H7 (cell line): Measurements from ENCODE around the gene PDIK1L. TPM values are rescaled to one million over a fixed set of nuclear protein-coding genes. Genes with fewer than 3 reads are reported as not detected.

Source experiments
- DNase-seq: peaks from one replicate; pipeline ENCODE4 v3.0.0; 2012
- H3K27me3 ChIP-seq: 2 replicates; pipeline ENCODE4 v1.6.0; 2011; ENCODE audit warnings: mild to moderate bottlenecking, low read length; ENCODE audit not compliant: control insufficient read depth, insufficient read depth
- H3K36me3 ChIP-seq: replicated peaks from 2 replicates; pipeline ENCODE4 v1.5.1; 2011; ENCODE audit warnings: low read length; ENCODE audit not compliant: control insufficient read depth, insufficient read depth
- H3K4me3 ChIP-seq: 2 replicates; pipeline ENCODE4 v1.5.1; 2011; ENCODE audit warnings: low read depth, mild to moderate bottlenecking, control low read depth, low read length, moderate library complexity; ENCODE audit not compliant: insufficient read depth
- total RNA-seq: library from RNA; depleted of rRNA; stranded (reverse); fragments of >200 nt; shearing (Covaris generic); gene quantifications from 2 replicates; pipeline ENCODE4 v1.2.3, GENCODE V29; 2014

The PDIK1L gene
- total RNA-seq, 1 experiment from 2014 or later: 6.0 TPM

DNA sequence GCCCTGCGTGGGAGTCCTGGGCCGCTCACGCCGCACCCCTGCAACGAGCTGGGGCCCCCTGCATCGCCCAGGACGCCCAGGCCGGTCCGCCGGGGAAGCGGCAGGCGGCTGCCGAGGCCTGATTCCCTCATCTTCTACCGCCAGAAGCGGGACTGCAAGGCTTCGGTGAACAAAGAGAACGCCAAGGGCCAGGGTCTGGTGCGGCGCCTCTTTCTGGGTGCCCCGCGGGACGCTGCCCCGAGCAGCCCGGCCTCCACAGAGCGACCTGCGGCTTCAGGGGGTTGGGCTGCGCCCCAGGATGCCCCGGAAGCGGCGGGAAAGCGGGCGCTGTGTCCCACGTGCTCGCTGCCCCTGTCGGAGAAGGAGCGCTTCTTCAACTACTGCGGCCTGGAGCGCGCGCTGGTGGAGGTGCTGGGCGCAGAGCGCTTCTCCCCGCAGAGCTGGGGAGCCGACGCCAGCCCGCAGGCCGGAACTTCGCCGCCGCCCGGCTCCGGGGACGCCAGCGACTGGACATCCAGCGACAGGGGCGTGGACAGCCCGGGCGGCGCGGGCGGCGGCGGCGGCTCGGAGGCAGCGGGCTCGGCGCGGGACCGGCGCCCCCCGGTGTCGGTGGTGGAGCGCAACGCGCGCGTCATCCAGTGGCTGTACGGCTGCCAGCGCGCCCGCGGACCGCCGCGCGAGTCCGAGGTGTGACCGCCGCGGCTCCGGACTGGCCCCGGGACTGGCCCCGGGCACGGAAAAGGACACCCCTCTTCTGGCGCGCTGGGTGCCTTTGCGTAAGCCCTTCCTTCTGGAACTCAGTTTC lies 50.0 kb downstream of the PDIK1L start:
- peak; percentile 87 for DNase-seq
- no peaks in the 10 kb centered on the region for H3K36me3 ChIP-seq
- H3K27me3 ChIP-seq: peaks cover 56% of the 10 kb centered on the region
- peak overlapping the region; percentile 48 for H3K4me3 ChIP-seq

DNA sequence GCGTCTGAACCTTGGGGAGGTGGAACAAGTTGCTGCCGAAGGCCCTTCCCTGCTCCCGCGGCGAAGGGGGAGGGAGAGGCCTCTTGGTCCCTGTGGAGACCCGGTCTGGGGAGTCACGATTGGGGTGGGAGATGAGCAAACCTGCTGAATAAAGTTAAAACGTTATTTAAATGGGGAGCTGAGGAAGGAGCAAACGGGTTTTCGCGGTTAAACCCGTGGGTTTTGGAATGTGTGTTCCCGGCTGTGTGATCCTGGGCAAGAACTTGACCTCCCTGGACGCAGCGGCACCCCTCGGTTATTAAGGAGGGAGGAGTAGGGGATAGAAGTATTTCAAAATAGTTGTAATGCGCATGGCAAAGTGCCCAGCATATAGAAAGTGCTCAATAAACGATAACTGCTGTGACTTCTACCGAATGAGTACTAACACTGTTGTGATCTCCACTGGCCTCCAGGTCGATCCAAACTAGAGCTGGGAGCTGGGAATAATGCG lies 50.6 kb downstream of the PDIK1L start:
- DNase-seq: peak; percentile 58
- H3K36me3 ChIP-seq: no peaks in the 10 kb centered on the region
- peak overlapping the region; percentile 48 for H3K4me3 ChIP-seq
- H3K27me3 ChIP-seq: peaks cover 55% of the 10 kb centered on the region

DNA sequence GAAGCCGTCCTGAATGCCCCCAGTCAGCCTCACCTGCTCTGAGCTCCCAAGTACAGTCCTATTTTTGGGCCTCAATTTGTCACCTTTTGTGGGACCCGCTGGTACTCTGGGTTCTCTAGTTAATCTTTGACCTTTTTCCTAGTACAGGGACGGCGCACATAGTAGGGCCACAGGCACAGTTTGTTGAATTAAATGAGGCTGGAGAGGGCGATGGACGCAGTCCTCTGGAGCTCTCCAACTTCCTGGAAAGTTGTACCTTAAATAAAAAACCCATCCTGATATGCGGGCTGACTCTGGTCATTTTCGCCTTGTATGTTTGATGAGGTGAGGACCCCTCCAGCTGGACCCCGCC lies 52.0 kb downstream of the PDIK1L start:
- DNase-seq: no peak
- Histone ChIP-seq H3K36me3 (no peaks in the 10 kb centered on the region), H3K27me3 (peaks cover 55% of the 10 kb centered on the region), H3K4me3 (peak overlapping the region; percentile 35)

DNA sequence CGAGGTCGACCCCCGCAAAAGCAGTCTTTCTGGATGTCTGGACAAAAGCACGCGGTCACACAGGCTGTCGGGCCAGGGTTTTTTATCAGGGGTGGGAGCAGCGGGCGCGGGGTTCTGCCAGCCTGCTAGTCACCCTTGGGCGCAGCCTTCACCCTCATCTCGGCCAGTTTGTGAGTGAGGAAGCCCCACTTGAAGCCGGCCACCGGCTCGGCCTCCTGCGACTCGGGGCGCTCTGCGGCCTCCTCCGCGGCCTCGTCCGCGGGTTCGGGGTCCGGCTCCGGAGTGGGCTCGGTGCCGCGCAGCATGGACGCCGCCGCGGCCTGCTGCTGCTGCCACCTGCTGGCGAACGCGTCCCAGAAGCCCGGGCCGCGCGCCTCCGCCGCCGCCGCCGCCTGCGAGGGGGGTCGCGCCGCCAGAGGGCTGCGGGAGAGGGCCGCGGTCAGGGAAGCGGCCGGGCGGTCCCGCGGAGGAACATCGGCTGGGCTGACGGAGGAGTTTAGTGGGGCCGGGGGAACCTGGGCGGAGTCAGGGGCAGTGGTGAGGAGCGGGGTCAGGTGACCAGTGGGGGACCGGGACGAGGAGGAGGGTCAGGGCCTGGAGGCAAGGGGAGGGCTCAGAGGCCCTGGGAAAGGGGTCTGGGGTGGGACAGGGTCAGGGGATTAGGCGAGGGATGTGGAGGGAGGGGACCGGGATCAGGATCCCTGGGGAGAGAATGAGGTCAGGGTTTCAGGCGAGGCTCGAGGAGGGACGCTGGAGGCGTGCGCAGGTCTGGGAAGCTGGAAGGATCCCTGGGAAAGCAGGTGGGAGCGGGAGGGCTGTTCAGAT lies 52.6 kb downstream of the PDIK1L start:
- peak; percentile 93 for DNase-seq
- Histone ChIP-seq H3K4me3 (peak overlapping the region; percentile 35), H3K27me3 (peaks cover 54% of the 10 kb centered on the region), H3K36me3 (no peaks in the 10 kb centered on the region)

- peak; percentile 59 for DNase-seq
- Histone ChIP-seq H3K36me3 (no peaks in the 10 kb centered on the region), H3K27me3 (peaks cover 49% of the 10 kb centered on the region), H3K4me3 (peak overlapping the region; percentile 35)
Measured at GRCh38 chr1:26164861-26165842, 53.5 kb downstream of the PDIK1L start.

- Histone ChIP-seq H3K4me3 (no peak overlapping the region), H3K27me3 (peaks cover 32% of the 10 kb centered on the region), H3K36me3 (peaks cover 4% of the 10 kb centered on the region)
- DNase-seq: no peak
Measured at GRCh38 chr1:26166719-26167281, 55.2 kb downstream of the PDIK1L start.

DNA sequence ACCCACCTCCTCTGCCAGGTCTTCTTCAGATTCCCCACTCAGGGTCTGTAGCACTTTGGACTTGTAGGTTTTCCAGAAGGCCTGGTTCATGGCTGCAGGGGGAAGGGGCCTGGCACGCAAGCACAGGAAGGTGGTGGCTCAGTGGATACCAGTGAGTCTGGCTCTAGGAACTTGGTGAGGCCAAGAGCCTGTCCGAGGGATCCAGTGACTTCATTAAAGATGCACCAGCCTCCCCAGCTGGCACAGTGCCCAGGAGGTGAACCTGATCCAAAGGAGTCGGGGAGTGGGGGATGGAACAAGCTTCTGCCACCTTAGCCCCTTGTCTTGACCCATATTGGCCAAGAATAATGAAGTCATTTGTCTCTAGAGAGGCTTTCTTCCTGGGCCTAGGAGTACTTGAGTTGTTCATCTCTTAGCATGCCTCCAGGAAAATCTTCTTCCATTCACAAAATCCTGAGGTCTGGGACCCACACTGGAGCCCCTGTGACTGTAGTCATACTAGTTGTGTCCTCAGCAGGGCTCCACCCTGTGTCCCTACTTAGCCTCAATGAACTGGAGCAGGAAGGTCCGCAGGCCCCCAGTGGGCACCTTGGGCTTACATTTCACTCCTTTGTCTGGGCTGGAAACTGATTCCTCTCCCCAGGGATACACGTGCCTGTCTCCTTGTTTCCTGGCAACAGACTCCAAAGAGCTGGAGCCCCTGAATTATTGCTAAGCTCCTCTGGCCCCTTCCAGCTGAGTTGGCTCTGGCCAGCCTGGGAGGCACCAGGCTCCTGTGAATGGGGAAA lies 57.0 kb downstream of the PDIK1L start, which contains the start of gene C1orf232:
Gene C1orf232 (minus strand): TSS at position 554 of the 788 bp plus-strand sequence. CDS start 464 bp downstream, at position 90.
- peaks cover 16% of the 10 kb centered on the region for H3K27me3 ChIP-seq
- H3K36me3 ChIP-seq: peaks cover 4% of the 10 kb centered on the region
- DNase-seq: peak; percentile 43
- peak within 1 kb of the TSS; percentile 97 for H3K4me3 ChIP-seq

GRCh38 chr1:26169198-26169554 lies 57.6 kb downstream of the PDIK1L start:
- peaks cover 4% of the 10 kb centered on the region for H3K36me3 ChIP-seq
- no peak for DNase-seq
- H3K27me3 ChIP-seq: peaks cover 11% of the 10 kb centered on the region
- H3K4me3 ChIP-seq: no peak overlapping the region

DNA sequence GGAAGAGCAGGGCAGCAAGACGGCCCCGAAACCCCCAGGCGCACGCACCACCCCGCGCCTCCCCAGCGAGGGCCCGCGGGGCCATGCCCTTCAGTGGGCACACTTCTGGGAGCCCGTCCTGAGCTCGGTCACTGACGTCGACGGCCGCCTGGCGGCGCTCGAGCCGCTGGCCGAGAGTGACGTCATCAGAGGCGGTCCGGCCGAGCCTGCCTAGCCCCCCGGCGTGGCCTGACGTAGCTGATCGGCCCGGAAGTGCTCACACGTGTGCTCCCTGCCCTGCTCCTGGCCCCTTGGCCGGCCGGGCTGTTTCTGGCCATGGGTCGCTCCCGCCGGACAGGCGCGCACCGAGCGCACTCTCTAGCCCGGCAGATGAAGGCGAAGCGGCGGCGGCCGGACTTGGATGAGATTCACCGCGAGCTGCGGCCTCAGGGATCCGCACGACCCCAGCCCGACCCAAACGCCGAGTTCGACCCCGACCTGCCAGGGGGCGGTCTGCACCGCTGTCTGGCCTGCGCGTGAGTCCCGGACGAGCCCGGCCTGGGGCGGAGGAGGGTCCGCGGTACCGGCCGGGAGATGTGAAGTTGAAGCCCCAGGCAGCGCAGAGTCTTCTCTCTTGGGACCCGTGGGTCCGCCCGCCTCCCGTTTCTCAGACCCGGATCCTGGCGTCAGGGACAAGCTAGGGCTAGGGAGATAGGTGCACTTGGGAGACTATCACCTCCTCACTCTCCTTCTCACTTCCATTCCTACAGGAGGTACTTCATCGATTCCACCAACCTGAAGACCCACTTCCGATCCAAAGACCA lies 58.2 kb downstream of the PDIK1L start, which contains the start of gene ZNF593:
Gene ZNF593 (plus strand): TSS at position 240 of the 803 bp plus-strand sequence. CDS start 76 bp downstream, at position 316.
- Histone ChIP-seq H3K27me3 (peaks cover 11% of the 10 kb centered on the region), H3K4me3 (peak within 1 kb of the TSS; percentile 97), H3K36me3 (peaks cover 4% of the 10 kb centered on the region)
- DNase-seq: peak; percentile 99

- Histone ChIP-seq H3K4me3 (peak overlapping the region; percentile 97), H3K27me3 (peaks cover 7% of the 10 kb centered on the region; the same call in 1 of the 2 replicates), H3K36me3 (peaks cover 4% of the 10 kb centered on the region)
- no peak for DNase-seq
Measured at GRCh38 chr1:26170472-26170821, 58.8 kb downstream of the PDIK1L start.

DNA sequence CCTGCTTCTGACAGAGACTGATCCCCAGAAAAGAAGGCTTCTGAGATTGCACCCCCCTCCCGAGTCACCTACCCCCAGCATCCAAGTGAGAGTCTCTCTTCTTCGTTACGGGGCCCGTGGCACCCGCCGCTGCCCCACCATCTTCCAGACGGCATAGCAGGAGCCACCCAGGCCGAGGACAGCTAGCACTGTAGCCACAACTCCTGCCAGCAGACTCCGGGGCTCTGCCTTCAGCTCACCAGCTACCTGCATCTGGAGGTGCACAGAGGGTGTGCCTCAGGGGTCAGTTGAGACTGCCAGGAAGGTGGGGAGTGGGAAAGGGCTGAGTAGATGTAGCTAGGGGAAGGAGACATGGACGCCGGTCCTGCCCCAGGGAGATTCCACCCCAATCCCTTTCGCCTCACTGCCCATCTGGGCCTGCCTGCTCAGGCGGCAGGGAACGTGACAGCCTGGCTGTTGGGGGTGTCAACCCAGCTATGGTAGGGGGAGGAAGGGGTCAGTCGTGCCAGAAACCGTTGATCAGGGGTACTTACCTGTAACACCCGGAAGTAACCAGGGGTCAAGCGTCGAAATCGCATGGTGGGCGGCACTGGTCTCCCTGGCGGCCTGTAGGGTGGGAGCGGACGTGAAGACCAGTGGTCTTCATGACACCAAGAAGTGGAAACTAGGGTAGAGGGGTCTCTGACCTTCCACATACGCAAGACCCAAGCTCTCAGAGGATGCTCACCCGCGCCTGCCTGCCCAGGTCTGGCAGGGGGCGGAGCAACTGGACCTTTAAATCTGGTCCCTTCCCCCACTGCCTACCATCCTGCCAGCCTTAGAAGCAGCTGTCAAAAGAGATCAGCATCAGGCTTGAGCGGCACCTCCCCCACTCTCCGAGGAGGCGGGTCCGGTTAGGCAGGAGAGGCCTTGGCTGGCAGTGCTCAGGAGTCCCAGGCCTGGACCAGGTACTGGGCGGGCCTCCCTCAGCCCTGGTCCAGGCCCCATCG lies 59.8 kb downstream of the PDIK1L start, which contains the start of gene ZNF593OS:
Gene ZNF593OS (minus strand): TSS at position 749 of the 989 bp plus-strand sequence. CDS start 171 bp downstream, at position 578.
- no peak within 1 kb of the TSS; the same call in 1 of the 2 replicates for H3K4me3 ChIP-seq
- H3K36me3 ChIP-seq: peaks cover 4% of the 10 kb centered on the region
- peak; percentile 61 for DNase-seq
- peaks cover 5% of the 10 kb centered on the region; the same call in 1 of the 2 replicates for H3K27me3 ChIP-seq
